Neural progenitor cell (in vitro differentiated cells): ENCODE data around the gene TSPAN13. TPM values are rescaled to one million over a fixed set of nuclear protein-coding genes. Genes with fewer than 3 reads are reported as not detected.

Experiments used
- DNase-seq: peaks from one replicate; pipeline ENCODE4 v3.0.0-alpha.2; 2016; ENCODE audit warnings: low spot score
- H2AFZ ChIP-seq: fragments of 200-600 bp; sonication (generic); replicated peaks from 2 replicates; pipeline ENCODE4 v1.6.1; 2016; ENCODE audit warnings: antibody characterized with exemption
- H3F3A ChIP-seq: fragments of 200-600 bp; sonication (generic); 2 replicates; pipeline ENCODE4 v1.6.1; 2016; ENCODE audit warnings: antibody characterized with exemption, low read depth
- H3K27ac ChIP-seq: fragments of 200-600 bp; sonication (generic); 2 replicates; pipeline ENCODE4 v1.5.1; 2016; ENCODE audit warnings: mild to moderate bottlenecking
- H3K27me3 ChIP-seq: fragments of 200-600 bp; sonication (generic); 2 replicates; pipeline ENCODE4 v1.6.1; 2016; ENCODE audit warnings: mild to moderate bottlenecking, moderate library complexity
- H3K36me3 ChIP-seq: fragments of 200-600 bp; sonication (generic); 2 replicates; pipeline ENCODE4 v1.5.1; 2016
- H3K4me1 ChIP-seq: fragments of 200-600 bp; sonication (generic); 2 replicates; pipeline ENCODE4 v1.6.1; 2016; ENCODE audit warnings: mixed run types
- H3K4me2 ChIP-seq: fragments of 200-600 bp; sonication (generic); 2 replicates; pipeline ENCODE4 v1.6.1; 2016
- H3K4me3 ChIP-seq: fragments of 200-600 bp; sonication (generic); 2 replicates; pipeline ENCODE4 v1.5.1; 2016
- H3K79me2 ChIP-seq: fragments of 200-600 bp; sonication (generic); 2 replicates; pipeline ENCODE4 v1.6.1; 2016; ENCODE audit warnings: low read depth
- H3K9ac ChIP-seq: fragments of 200-600 bp; sonication (generic); 2 replicates; pipeline ENCODE4 v1.6.1; 2016
- H3K9me3 ChIP-seq: fragments of 200-600 bp; sonication (generic); 2 replicates; pipeline ENCODE4 v1.5.1; 2016; ENCODE audit warnings: low read depth
- H4K20me1 ChIP-seq: fragments of 200-600 bp; sonication (generic); 2 replicates; pipeline ENCODE4 v1.6.1; 2016; ENCODE audit warnings: low read depth
- H3K27ac Mint-ChIP-seq: 3 replicates; pipeline ENCODE4 v1.8.0; 2021; ENCODE audit warnings: mixed read lengths
- H3K27me3 Mint-ChIP-seq: 2 replicates; pipeline ENCODE4 v1.8.0; 2022; ENCODE audit warnings: low read depth, mild to moderate bottlenecking, inconsistent platforms, moderate library complexity, mixed read lengths; ENCODE audit not compliant: insufficient read depth
- H3K36me3 Mint-ChIP-seq: 3 replicates; pipeline ENCODE4 v1.8.0; 2021; ENCODE audit warnings: mixed read lengths
- H3K4me1 Mint-ChIP-seq: 3 replicates; pipeline ENCODE4 v1.8.0; 2021; ENCODE audit warnings: mixed read lengths
- H3K4me3 Mint-ChIP-seq: 3 replicates; pipeline ENCODE4 v1.8.0; 2021; ENCODE audit warnings: mild to moderate bottlenecking, moderate library complexity, mixed read lengths
- H3K9me3 Mint-ChIP-seq: 3 replicates; pipeline ENCODE4 v1.8.0; 2020; ENCODE audit warnings: mixed read lengths
- CTCF ChIP-seq: fragments of 200-600 bp; sonication (generic); IDR thresholded peaks from 2 replicates; pipeline ENCODE4 v1.5.1; 2017; ENCODE audit warnings: antibody characterized with exemption, mild to moderate bottlenecking
- EZH2 ChIP-seq: fragments of 200-600 bp; sonication (generic); IDR thresholded peaks from 2 replicates; pipeline ENCODE4 v1.6.1; 2017; ENCODE audit warnings: antibody characterized with exemption, mild to moderate bottlenecking, moderate library complexity
- EZH2phosphoT487 ChIP-seq: fragments of 200-600 bp; sonication (generic); IDR thresholded peaks from 2 replicates; pipeline ENCODE4 v1.6.1; 2017; ENCODE audit warnings: antibody characterized with exemption
- total RNA-seq: library from RNA; depleted of rRNA; stranded (reverse); fragments of >200 nt; gene quantifications from 2 replicates; pipeline ENCODE4 v1.2.3, GENCODE V29; 2015; ENCODE audit warnings: low replicate concordance

TSPAN13 gene
- 25.6 and 41.2 TPM in 2 replicates for total RNA-seq

- Mint-ChIP-seq H3K4me3 (peak within 1 kb of the TSS; percentile 97), H3K27ac (peak within 1 kb of the TSS; percentile 70), H3K9me3 (no peaks in the 10 kb centered on the region), H3K4me1 (peaks cover 36% of the 10 kb centered on the region), H3K36me3 (peaks cover 2% of the 10 kb centered on the region), H3K27me3 (peaks cover 10% of the 10 kb centered on the region)
- no peaks in the 10 kb centered on the region for H4K20me1 ChIP-seq
- peaks cover 15% of the 10 kb centered on the region for H3K27me3 ChIP-seq
- H3F3A ChIP-seq = peaks cover 9% of the 10 kb centered on the region
- H3K4me3 ChIP-seq = peak within 1 kb of the TSS; percentile 85
- no peaks in the 10 kb centered on the region for H3K9me3 ChIP-seq
- peaks cover 6% of the 10 kb centered on the region for H3K4me1 ChIP-seq
- H3K36me3 ChIP-seq = no peaks in the 10 kb centered on the region
- DNase-seq = peak; percentile 96
- peaks cover 30% of the 10 kb centered on the region for H3K79me2 ChIP-seq
- peak within 1 kb of the TSS; percentile 29 for H3K9ac ChIP-seq
- H3K27ac ChIP-seq = no peak within 1 kb of the TSS
- H2AFZ ChIP-seq = peak within 1 kb of the TSS; percentile 98
- peak within 1 kb of the TSS; percentile 79 for H3K4me2 ChIP-seq
- no peak for TF ChIP-seq CTCF
- no peak for TF ChIP-seq EZH2phosphoT487
- no peak for TF ChIP-seq EZH2
These were observed at the start of gene TSPAN13 for GRCh38 chr7:16753102-16753931. TSS of gene TSPAN13 (plus strand) at chr7:16753755. CDS start at chr7:16753968, 213 bp downstream.

GRCh38 chr7:16708511-16708910 lies 45.0 kb upstream of the TSPAN13 start:
- Mint-ChIP-seq H3K36me3 (peaks cover 25% of the 10 kb centered on the region), H3K4me1 (no peaks in the 10 kb centered on the region), H3K4me3 (no peak overlapping the region), H3K27me3 (no peaks in the 10 kb centered on the region), H3K9me3 (no peaks in the 10 kb centered on the region), H3K27ac (no peak overlapping the region)
- H3K27me3 ChIP-seq = no peaks in the 10 kb centered on the region
- H3F3A ChIP-seq = no peaks in the 10 kb centered on the region
- H3K9ac ChIP-seq = no peak overlapping the region
- H3K4me3 ChIP-seq = no peak overlapping the region
- no peaks in the 10 kb centered on the region for H3K79me2 ChIP-seq
- no peak overlapping the region for H3K4me2 ChIP-seq
- DNase-seq = no peak
- no peaks in the 10 kb centered on the region for H4K20me1 ChIP-seq
- H3K4me1 ChIP-seq = peaks cover 9% of the 10 kb centered on the region
- H3K36me3 ChIP-seq = peaks cover 20% of the 10 kb centered on the region
- TF ChIP-seq CTCF (no peak), EZH2phosphoT487 (no peak), EZH2 (no peak)
- H2AFZ ChIP-seq = no peak overlapping the region
- peak overlapping the region; percentile 44 for H3K27ac ChIP-seq
- no peaks in the 10 kb centered on the region for H3K9me3 ChIP-seq

GRCh38 chr7:16708980-16709379 lies 44.6 kb upstream of the TSPAN13 start:
- no peaks in the 10 kb centered on the region for H3K27me3 Mint-ChIP-seq
- peaks cover 9% of the 10 kb centered on the region for H3K4me1 ChIP-seq
- no peak overlapping the region for H3K27ac Mint-ChIP-seq
- no peaks in the 10 kb centered on the region for H3K27me3 ChIP-seq
- H4K20me1 ChIP-seq = no peaks in the 10 kb centered on the region
- H3K27ac ChIP-seq = no peak overlapping the region
- no peaks in the 10 kb centered on the region for H3K79me2 ChIP-seq
- TF ChIP-seq EZH2phosphoT487 (no peak), EZH2 (no peak), CTCF (no peak)
- H3K4me1 Mint-ChIP-seq = no peaks in the 10 kb centered on the region
- no peak overlapping the region for H3K9ac ChIP-seq
- no peak overlapping the region for H2AFZ ChIP-seq
- no peaks in the 10 kb centered on the region for H3F3A ChIP-seq
- no peak overlapping the region for H3K4me3 ChIP-seq
- H3K4me2 ChIP-seq = no peak overlapping the region
- H3K4me3 Mint-ChIP-seq = no peak overlapping the region
- H3K9me3 Mint-ChIP-seq = no peaks in the 10 kb centered on the region
- H3K36me3 Mint-ChIP-seq = peaks cover 22% of the 10 kb centered on the region
- peaks cover 18% of the 10 kb centered on the region for H3K36me3 ChIP-seq
- no peak for DNase-seq
- no peaks in the 10 kb centered on the region for H3K9me3 ChIP-seq
